LNCAP (cell line): ENCODE results near the gene SLC35E4.

Experiments
- TF ChIP-seq, protein P1 (sequence below): fragments of 450-650 bp; IDR thresholded peaks from 2 replicates; pipeline ENCODE4 v1.5.1; 2017; ENCODE audit warnings: mild to moderate bottlenecking

The SLC35E4 gene

DNA sequence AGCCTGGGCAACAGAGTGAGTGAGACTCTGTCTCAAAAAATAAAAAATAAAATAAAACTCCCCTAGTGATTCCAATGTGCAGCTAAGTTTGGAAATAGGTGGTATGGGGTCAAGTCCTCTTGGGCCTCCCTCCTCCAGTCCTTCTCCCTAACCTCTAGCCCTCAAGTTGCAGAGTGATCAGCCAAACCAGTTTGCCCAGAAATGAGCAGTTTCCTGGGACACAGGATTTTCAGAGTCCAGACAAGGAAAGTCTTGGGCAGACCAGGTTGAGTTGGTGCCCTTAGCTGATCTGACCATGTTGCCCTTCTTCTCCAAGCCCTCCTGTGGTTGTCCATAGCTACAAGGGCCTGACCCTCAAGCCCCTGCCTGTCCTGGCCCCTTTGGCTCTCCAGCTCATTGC, 20.7 kb upstream of the SLC35E4 start:
- TF ChIP-seq, protein P1, sequence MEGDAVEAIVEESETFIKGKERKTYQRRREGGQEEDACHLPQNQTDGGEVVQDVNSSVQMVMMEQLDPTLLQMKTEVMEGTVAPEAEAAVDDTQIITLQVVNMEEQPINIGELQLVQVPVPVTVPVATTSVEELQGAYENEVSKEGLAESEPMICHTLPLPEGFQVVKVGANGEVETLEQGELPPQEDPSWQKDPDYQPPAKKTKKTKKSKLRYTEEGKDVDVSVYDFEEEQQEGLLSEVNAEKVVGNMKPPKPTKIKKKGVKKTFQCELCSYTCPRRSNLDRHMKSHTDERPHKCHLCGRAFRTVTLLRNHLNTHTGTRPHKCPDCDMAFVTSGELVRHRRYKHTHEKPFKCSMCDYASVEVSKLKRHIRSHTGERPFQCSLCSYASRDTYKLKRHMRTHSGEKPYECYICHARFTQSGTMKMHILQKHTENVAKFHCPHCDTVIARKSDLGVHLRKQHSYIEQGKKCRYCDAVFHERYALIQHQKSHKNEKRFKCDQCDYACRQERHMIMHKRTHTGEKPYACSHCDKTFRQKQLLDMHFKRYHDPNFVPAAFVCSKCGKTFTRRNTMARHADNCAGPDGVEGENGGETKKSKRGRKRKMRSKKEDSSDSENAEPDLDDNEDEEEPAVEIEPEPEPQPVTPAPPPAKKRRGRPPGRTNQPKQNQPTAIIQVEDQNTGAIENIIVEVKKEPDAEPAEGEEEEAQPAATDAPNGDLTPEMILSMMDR: no peak

DNA sequence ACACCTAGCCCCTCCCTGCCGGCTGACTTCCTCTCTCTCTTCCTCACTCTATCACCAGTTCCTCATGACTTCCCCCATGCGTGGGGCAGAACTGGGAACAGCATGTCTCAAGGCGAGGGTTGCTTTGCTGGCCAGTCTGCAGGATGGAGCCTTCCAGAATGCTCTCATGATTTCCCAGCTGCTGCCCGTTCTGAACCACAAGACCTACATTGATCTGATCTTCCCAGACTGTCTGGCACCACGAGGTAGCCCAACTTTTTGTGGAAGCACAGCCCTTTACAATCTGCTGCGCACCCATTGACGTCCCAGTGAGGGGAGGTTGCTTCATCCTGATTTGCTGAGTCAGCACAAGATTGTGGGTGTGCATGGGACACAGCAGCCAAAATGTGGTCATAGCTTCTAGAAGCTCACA, 20.0 kb upstream of the SLC35E4 start:
- TF ChIP-seq, protein P1: no peak

DNA sequence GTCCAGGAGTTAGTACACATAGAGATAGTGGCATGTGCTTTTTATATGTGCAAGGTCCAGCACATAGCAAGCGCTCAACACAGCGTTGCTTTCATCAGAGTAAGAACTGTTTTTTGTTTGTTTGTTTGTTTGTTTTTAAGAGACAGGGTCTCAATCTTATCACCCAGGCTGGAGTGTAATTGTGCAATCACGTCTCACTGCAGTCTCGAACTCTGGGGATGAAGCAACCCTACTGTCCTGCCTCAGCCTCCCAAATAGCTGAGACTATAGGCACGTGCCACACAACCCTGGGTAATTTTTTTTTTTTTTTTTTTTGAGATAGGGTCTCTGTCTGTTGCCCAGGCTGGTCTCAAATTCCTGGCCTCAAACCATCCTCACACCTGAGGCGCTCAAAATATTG, 17.8 kb upstream of the SLC35E4 start:
- TF ChIP-seq, protein P1: no peak

DNA sequence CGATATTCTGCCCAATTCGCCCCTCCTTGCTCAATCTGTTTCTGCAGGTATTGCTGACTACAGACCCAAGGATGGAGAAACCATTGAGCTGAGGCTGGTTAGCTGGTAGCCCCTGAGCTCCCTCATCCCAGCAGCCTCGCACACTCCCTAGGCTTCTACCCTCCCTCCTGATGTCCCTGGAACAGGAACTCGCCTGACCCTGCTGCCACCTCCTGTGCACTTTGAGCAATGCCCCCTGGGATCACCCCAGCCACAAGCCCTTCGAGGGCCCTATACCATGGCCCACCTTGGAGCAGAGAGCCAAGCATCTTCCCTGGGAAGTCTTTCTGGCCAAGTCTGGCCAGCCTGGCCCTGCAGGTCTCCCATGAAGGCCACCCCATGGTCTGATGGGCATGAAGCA, 9.2 kb upstream of the SLC35E4 start:
- TF ChIP-seq, protein P1: no peak

DNA sequence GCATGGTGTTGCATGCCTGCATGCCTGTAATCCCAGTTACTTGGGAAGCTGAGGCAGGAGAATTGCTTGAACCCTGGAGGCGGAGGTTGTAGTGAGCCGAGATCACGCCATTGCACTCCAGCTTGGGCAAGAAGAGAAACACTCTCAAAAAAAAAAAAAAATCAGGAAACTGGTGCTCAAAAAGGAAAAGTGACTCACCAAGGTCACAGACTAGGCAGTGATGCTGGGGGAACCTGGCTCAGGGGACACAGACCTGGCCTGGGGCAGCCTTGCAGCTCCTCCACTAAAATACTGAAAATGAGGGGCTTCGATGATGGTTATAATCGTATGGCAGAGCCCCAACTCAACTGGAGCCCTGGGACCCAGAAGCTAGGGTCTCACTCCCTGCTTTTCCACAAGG, 8.1 kb upstream of the SLC35E4 start:
- TF ChIP-seq, protein P1: no peak

DNA sequence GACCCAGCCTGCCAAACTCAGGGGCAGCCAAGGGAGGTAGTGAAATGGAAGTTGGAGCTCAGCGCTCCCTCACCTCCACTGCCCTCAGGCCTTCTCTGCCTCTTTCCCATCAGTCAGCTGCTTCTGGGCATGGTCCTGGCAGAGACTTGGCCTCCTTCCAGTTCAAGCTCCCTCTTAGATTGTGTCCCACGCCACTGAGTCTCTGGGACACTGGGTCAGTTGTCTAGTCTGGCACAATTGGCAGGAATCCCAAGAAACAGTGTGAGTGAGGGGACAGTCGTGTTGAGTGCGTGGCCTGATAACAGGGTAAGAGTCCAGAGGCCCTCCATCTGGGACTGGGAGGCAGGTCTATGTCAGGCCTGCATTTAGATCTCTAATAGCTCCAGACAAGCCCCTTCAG, 7.1 kb upstream of the SLC35E4 start:
- TF ChIP-seq, protein P1: no peak

DNA sequence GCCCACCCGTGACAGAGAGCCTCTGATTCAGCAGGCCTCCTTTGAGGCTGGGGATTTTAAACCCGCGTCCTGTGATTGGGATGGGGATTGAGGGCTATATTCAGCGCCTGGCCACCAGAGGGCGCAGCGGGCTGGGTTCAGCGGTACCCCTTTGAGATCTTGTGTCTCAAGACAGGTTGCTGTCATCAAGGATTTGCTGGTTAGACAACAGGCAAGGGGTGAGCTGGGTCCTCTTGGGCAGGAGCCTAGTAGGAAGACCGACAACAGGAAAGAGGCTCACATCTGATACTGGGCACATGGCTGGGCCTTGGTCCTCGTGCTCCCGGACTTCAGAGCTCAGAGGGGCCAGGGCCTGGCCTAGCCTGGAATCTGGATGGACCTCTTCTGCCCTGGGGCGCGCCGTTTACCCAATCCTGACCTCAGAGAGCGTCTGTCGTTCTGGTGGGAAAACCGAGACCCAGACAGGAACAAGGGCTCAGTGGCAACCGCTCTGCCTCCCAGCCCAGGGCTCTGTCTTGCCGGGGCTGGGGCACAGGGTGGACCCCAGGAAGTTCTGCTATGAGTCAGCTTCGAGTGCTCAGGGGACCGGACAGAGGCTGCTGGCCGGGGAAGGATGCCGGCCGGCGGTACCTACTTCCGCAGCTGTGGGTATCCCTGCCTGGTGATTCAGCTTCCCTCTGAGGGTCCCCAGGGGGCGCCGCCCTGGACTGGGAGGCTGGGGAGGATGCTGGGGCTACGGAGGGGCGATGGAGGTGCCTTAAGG, 929 bp upstream of the SLC35E4 start:
- TF ChIP-seq, protein P1: peak; percentile 91
